WI38 (cell line): ENCODE data around the gene SPEM2.

Experiments
- H3K4me3 ChIP-seq: 2 replicates; pipeline ENCODE4 v1.5.1; 2011; ENCODE audit warnings: low read depth, mild to moderate bottlenecking, control low read depth, low read length
- CTCF ChIP-seq: IDR thresholded peaks from 2 replicates; pipeline ENCODE4 v1.5.1; 2012; ENCODE audit warnings: low read depth, mild to moderate bottlenecking, control low read depth, low read length

Gene SPEM2

DNA sequence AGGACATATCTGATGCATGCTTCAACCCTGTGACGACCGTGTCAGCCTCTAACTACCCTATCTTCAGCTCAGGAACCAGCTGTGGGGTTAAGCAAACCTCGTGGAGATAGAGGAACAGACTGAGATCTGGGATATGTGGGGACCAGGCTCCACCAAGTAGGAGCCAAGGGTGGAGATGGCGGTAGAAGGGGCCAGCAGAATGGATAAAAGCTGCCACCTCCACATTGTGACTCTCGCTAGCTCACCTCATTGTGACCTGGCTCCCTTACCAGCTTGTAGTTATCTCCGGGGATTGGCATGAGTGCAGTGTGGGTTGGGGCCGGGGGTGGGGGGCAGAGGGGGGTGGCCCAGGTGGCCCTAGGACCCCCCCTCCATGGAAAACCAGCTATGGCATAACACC, at the start of gene SPEM2:
TSS of gene SPEM2 (plus strand) at position 301 of the 400 bp plus-strand sequence. CDS start at position 374, 73 bp downstream.
- no peak within 1 kb of the TSS for H3K4me3 ChIP-seq
- TF ChIP-seq CTCF: no peak

DNA sequence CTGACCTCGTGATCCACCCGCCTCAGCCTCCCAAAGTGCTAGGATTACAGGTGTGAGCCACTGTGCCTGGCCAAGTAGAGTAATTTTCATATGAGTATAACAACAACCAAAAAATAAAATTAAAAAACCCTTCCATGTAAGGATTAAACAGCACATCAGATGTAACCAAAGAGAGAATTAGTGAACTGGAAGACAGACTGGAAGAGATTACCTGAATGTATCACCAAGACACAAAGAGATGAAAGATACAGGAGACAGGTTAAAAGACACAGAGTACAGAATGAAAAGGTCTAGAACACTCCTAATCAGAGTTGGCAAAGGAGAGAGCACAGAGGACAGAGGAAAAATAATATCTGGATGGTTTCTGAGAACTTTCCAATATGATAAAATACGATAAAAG, 46.3 kb upstream of the SPEM2 start:
- H3K4me3 ChIP-seq: no peak overlapping the region
- TF ChIP-seq CTCF: no peak

- no peak overlapping the region for H3K4me3 ChIP-seq
- no peak for TF ChIP-seq CTCF
Measured at GRCh38 chr17:7380321-7380720, 45.1 kb upstream of the SPEM2 start.

- H3K4me3 ChIP-seq: no peak within 1 kb of the TSS
- TF ChIP-seq CTCF: no peak
Measured at GRCh38 chr17:7380855-7381683, 44.3 kb upstream of the SPEM2 start, which contains the start of gene TNK1. TSS of gene TNK1 (plus strand) at chr17:7381089. CDS start at chr17:7382927, 1,838 bp downstream.

DNA sequence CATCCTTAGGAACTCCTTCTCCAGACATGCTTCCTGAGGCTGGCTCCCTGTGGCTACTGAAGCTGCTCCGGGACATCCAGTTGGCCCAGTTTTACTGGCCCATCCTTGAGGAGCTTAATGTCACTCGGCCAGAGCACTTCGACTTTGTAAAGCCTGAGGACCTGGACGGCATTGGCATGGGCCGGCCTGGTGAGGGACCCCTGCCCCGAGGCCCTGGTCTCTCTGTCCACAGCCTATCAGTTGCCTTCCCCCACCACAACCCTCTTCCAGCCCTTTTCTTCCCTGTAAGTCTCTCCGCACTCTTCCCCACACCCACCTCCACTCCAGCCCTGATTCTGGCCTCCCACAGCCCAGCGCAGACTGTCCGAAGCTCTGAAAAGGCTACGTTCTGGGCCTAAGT, 42.5 kb upstream of the SPEM2 start:
- TF ChIP-seq CTCF: no peak
- H3K4me3 ChIP-seq: no peak overlapping the region

DNA sequence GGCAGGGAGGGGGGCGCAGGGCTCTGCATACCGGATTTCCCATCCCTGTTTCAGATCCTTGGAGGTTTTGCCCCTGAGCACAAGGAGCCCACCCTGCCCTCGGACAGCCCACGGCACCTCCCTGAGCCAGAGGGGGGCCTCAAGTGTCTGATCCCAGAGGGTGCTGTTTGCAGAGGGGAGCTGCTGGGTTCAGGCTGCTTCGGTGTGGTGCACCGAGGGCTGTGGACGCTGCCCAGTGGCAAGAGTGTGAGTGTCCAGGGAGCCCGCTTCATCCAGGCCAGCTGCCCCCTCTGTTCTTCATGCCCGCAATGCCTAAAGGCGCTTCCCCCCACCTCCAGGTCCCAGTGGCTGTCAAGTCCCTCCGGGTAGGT, 42.1 kb upstream of the SPEM2 start:
- no peak overlapping the region for H3K4me3 ChIP-seq
- TF ChIP-seq CTCF: no peak

GRCh38 chr17:7383742-7384488, 41.5 kb upstream of the SPEM2 start:
- no peak for TF ChIP-seq CTCF
- peak overlapping the region; percentile 51 for H3K4me3 ChIP-seq
